HEK293 (cell line): ENCODE results near the gene TMEM141.

Experiments
- GFI1B ChIP-seq: fragments of 450-650 bp; formaldehyde crosslinking; IDR thresholded peaks from 2 replicates; pipeline ENCODE4 v1.5.1; 2016; ENCODE audit warnings: missing biosample characterization, missing genetic modification characterization
- GLIS2 ChIP-seq: fragments of 450-650 bp; formaldehyde crosslinking; IDR thresholded peaks from 2 replicates; pipeline ENCODE4 v1.5.1; 2016; ENCODE audit warnings: missing biosample characterization, missing genetic modification characterization
- HOXD13 ChIP-seq: sonication (generic); formaldehyde crosslinking; IDR thresholded peaks from 2 replicates; pipeline ENCODE4 v1.8.0; 2022; ENCODE audit warnings: missing genetic modification reagents, borderline replicate concordance
- IKZF3 ChIP-seq: fragments of 450-650 bp; IDR thresholded peaks from 2 replicates; pipeline ENCODE4 v1.5.0; 2018; ENCODE audit warnings: missing biosample characterization, mild to moderate bottlenecking, missing genetic modification characterization, moderate library complexity
- KLF10 ChIP-seq: fragments of 450-650 bp; IDR thresholded peaks from 2 replicates; pipeline ENCODE4 v1.5.1; 2018; ENCODE audit warnings: missing biosample characterization, mild to moderate bottlenecking, missing genetic modification characterization
- KLF7 ChIP-seq: fragments of 450-650 bp; formaldehyde crosslinking; IDR thresholded peaks from 2 replicates; pipeline ENCODE4 v1.5.1; 2016; ENCODE audit warnings: missing biosample characterization, missing genetic modification characterization, borderline replicate concordance
- KLF9 ChIP-seq: fragments of 450-650 bp; formaldehyde crosslinking; IDR thresholded peaks from 2 replicates; pipeline ENCODE4 v1.5.1; 2016; ENCODE audit warnings: missing biosample characterization, missing genetic modification characterization, low read depth
- OSR2 ChIP-seq: fragments of 450-650 bp; formaldehyde crosslinking; IDR thresholded peaks from 2 replicates; pipeline ENCODE4 v1.5.1; 2016; ENCODE audit warnings: missing biosample characterization, missing genetic modification characterization
- PATZ1 ChIP-seq: fragments of 450-650 bp; formaldehyde crosslinking; IDR thresholded peaks from 2 replicates; pipeline ENCODE4 v1.5.1; 2016; ENCODE audit warnings: missing biosample characterization, missing genetic modification characterization
- REST ChIP-seq: fragments of 450-650 bp; formaldehyde crosslinking; IDR thresholded peaks from 2 replicates; pipeline ENCODE4 v1.5.1; 2016; ENCODE audit warnings: missing biosample characterization, missing genetic modification characterization
- SCRT1 ChIP-seq: fragments of 450-650 bp; formaldehyde crosslinking; IDR thresholded peaks from 2 replicates; pipeline ENCODE4 v1.5.1; 2016; ENCODE audit warnings: missing biosample characterization, missing genetic modification characterization, borderline replicate concordance
- SP3 ChIP-seq: fragments of 450-650 bp; formaldehyde crosslinking; IDR thresholded peaks from 2 replicates; pipeline ENCODE4 v1.5.1; 2016; ENCODE audit warnings: missing biosample characterization, missing genetic modification characterization
- ZBTB44 ChIP-seq: fragments of 450-650 bp; IDR thresholded peaks from 2 replicates; pipeline ENCODE4 v1.5.1; 2018; ENCODE audit warnings: missing biosample characterization, mild to moderate bottlenecking, missing genetic modification characterization
- ZBTB7A ChIP-seq: fragments of 450-650 bp; formaldehyde crosslinking; IDR thresholded peaks from 2 replicates; pipeline ENCODE4 v1.5.1; 2016; ENCODE audit warnings: low read depth, missing biosample characterization, missing genetic modification characterization
- ZBTB8A ChIP-seq: fragments of 450-650 bp; formaldehyde crosslinking; IDR thresholded peaks from 2 replicates; pipeline ENCODE4 v1.5.1; 2016; ENCODE audit warnings: missing biosample characterization, missing genetic modification characterization
- ZEB2 ChIP-seq: fragments of 450-650 bp; formaldehyde crosslinking; IDR thresholded peaks from 2 replicates; pipeline ENCODE4 v1.5.1; 2016; ENCODE audit warnings: missing biosample characterization, missing genetic modification characterization
- ZFHX2 ChIP-seq: fragments of 450-650 bp; formaldehyde crosslinking; conservative IDR thresholded peaks from 2 replicates; pipeline ENCODE4 v1.5.1; 2016; ENCODE audit warnings: missing biosample characterization, missing genetic modification characterization
- ZFP37 ChIP-seq: fragments of 450-650 bp; formaldehyde crosslinking; IDR thresholded peaks from 2 replicates; pipeline ENCODE4 v1.5.1; 2016; ENCODE audit warnings: missing biosample characterization, missing genetic modification characterization
- ZIC2 ChIP-seq: fragments of 450-650 bp; formaldehyde crosslinking; IDR thresholded peaks from 2 replicates; pipeline ENCODE4 v1.5.1; 2016; ENCODE audit warnings: missing biosample characterization, missing genetic modification characterization
- ZNF302 ChIP-seq: fragments of 450-650 bp; formaldehyde crosslinking; IDR thresholded peaks from 2 replicates; pipeline ENCODE4 v1.5.1; 2016; ENCODE audit warnings: missing biosample characterization, missing genetic modification characterization, low read depth
- ZNF341 ChIP-seq: fragments of 450-650 bp; formaldehyde crosslinking; IDR thresholded peaks from 2 replicates; pipeline ENCODE4; 2016; ENCODE audit warnings: low read depth, missing biosample characterization, missing genetic modification characterization
- ZNF398 ChIP-seq: fragments of 450-650 bp; formaldehyde crosslinking; IDR thresholded peaks from 2 replicates; pipeline ENCODE4 v1.5.1; 2017; ENCODE audit warnings: missing biosample characterization, missing genetic modification characterization
- ZNF560 ChIP-seq: fragments of 450-650 bp; formaldehyde crosslinking; IDR thresholded peaks from 2 replicates; pipeline ENCODE4 v1.5.1; 2017; ENCODE audit warnings: missing biosample characterization, missing genetic modification characterization, borderline replicate concordance
- ZNF585B ChIP-seq: fragments of 450-650 bp; formaldehyde crosslinking; IDR thresholded peaks from 2 replicates; pipeline ENCODE4 v1.5.1; 2016; ENCODE audit warnings: missing biosample characterization, missing genetic modification characterization
- ZNF76 ChIP-seq: fragments of 450-650 bp; formaldehyde crosslinking; IDR thresholded peaks from 2 replicates; pipeline ENCODE4; 2016; ENCODE audit warnings: low read depth, missing biosample characterization, missing genetic modification characterization, borderline replicate concordance
- ZNF792 ChIP-seq: fragments of 450-650 bp; formaldehyde crosslinking; IDR thresholded peaks from 2 replicates; pipeline ENCODE4 v1.5.1; 2016; ENCODE audit warnings: missing biosample characterization, missing genetic modification characterization
- ZSCAN5A ChIP-seq: fragments of 450-650 bp; formaldehyde crosslinking; IDR thresholded peaks from 2 replicates; pipeline ENCODE4 v1.5.1; 2016; ENCODE audit warnings: missing biosample characterization, missing genetic modification characterization

TMEM141 gene

GRCh38 chr9:136799854-136800657, 8.9 kb downstream of the TMEM141 start (continued):
- peak; percentile 88 for TF ChIP-seq REST (tag by site-specific recombination)
- TF ChIP-seq PATZ1 (tag by site-specific recombination): peak; percentile 90
- TF ChIP-seq KLF9 (tag by site-specific recombination): peak; percentile 59
- no peak for TF ChIP-seq ZNF302 (tag by site-specific recombination)
- TF ChIP-seq GLIS2 (tag by site-specific recombination): peak; percentile 65
- no peak for TF ChIP-seq HOXD13
- TF ChIP-seq ZNF341 (tag by site-specific recombination): no peak
- peak; percentile 63; the same call in 1 of the 2 replicates for TF ChIP-seq IKZF3
- peak; percentile 83 for TF ChIP-seq ZFHX2 (tag by site-specific recombination)
- TF ChIP-seq ZIC2 (tag by site-specific recombination): peak; percentile 96
- no peak for TF ChIP-seq ZNF560 (tag by site-specific recombination)
- no peak for TF ChIP-seq ZFP37 (tag by site-specific recombination)
- TF ChIP-seq SCRT1: no peak
- peak; percentile 96 for TF ChIP-seq ZBTB8A (tag by site-specific recombination)
- TF ChIP-seq ZNF585B (tag by site-specific recombination): no peak
- TF ChIP-seq KLF10 (tag by site-specific recombination): peak; percentile 36; the same call in 1 of the 2 replicates
- 0 out of 2 replicates have a peak, but pooled peaks have one; percentile 9 for TF ChIP-seq ZNF398 (tag by site-specific recombination)
- peak; percentile 75 for TF ChIP-seq ZEB2 (tag by site-specific recombination)
- TF ChIP-seq KLF7 (tag by site-specific recombination): peak; percentile 73; the same call in 1 of the 2 replicates
- 0 out of 2 replicates have a peak, but pooled peaks have one; percentile 11 for TF ChIP-seq ZBTB7A
- TF ChIP-seq GFI1B: no peak
- TF ChIP-seq ZBTB44 (tag by site-specific recombination): peak; percentile 91
- no peak for TF ChIP-seq ZSCAN5A (tag by site-specific recombination)
- peak; percentile 84 for TF ChIP-seq SP3 (tag by site-specific recombination)
- TF ChIP-seq OSR2: no peak
- peak; percentile 65 for TF ChIP-seq ZNF76 (tag by site-specific recombination)
- TF ChIP-seq ZNF792 (tag by site-specific recombination): no peak
